ENCODE data around the gene ZMYM4.

DNA sequence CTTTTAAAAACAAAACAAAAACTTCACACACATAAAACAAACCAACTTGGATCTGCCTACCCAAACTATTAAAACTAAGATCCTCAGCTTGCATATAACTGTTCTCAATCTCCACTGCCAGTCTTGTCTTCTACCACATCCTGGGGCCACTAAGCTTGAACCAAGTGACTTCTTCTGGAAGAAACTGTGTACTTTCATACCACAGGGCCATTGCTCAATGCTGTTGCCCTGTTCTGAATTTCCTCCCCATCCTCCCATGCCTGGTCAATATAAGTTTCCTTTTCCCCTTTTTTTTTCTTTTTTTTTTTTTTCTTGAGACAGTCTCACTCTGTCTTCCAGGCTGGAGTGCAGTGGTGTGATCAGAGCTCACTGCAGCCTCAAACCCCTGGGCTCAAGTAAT, 178.8 kb downstream of the ZMYM4 start:
- TF ChIP-seq, protein P1, sequence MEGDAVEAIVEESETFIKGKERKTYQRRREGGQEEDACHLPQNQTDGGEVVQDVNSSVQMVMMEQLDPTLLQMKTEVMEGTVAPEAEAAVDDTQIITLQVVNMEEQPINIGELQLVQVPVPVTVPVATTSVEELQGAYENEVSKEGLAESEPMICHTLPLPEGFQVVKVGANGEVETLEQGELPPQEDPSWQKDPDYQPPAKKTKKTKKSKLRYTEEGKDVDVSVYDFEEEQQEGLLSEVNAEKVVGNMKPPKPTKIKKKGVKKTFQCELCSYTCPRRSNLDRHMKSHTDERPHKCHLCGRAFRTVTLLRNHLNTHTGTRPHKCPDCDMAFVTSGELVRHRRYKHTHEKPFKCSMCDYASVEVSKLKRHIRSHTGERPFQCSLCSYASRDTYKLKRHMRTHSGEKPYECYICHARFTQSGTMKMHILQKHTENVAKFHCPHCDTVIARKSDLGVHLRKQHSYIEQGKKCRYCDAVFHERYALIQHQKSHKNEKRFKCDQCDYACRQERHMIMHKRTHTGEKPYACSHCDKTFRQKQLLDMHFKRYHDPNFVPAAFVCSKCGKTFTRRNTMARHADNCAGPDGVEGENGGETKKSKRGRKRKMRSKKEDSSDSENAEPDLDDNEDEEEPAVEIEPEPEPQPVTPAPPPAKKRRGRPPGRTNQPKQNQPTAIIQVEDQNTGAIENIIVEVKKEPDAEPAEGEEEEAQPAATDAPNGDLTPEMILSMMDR (IDR thresholded peaks at IDR 0.05) = no peak
- no peak for TF ChIP-seq ZFX (IDR thresholded peaks at IDR 0.05; ENCODE audit: borderline replicate concordance)
